HG03025 (cell line): ENCODE data around the gene STARD9.
"Not testable (repeated sequence)": the region's sequence is repeated elsewhere in the genome, so short reads cannot be mapped to it uniquely, and the experiment has no call there.

ENCODE experiments used
- ATAC-seq: cut with Tn5 transposase; IDR thresholded peaks from one replicate; pipeline ENCODE4 v1.9.1; 2021; ENCODE audit warnings: mild to moderate bottlenecking, moderate library complexity; ENCODE audit not compliant: unreplicated experiment, low FRiP score

STARD9 gene

DNA sequence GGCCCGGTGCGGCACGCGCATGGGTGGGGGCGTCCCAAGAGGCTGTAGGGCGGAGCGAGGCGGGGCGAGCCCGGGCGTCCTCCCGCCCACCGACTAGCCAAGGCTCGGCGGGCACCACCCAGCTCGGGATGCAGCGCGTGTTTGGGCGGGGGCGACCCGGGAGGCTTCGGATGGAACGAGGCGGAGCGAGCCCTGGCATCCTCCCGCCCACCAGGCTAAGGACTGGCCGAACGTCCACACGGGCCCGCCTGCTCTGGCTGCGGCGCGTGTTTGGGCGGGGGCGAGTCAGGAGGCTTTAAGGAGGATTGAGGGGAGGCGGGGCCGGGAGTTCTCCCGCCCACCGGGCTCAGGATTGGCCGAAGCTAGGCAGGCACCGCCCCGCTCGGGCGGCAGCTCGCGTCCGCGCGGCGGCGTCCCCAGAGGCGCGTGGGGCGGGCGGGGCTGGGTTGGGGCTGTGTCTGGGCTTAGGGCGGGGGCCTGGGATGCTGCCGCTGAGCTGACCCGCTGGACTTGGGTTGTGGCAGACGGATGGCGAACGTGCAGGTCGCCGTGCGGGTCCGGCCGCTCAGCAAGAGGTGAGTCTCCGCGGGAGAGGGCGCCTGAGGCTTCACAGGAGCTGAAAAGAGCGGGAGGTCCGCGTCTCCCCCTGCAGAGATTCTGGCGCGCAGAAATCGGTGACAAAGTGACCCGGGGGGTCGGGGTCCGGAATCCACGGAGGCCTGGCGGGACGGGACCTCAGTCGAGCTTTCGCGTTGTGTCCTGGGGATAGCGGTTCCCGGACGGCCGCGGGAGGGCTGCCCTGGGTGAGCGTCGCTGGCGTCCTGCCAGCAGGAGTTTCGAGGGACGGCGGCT lies at the start of gene STARD9:
TSS of gene STARD9 (plus strand) at position 419 of the 852 bp plus-strand sequence. CDS start at position 529, 110 bp downstream.
- peak; percentile 87 for ATAC-seq

DNA sequence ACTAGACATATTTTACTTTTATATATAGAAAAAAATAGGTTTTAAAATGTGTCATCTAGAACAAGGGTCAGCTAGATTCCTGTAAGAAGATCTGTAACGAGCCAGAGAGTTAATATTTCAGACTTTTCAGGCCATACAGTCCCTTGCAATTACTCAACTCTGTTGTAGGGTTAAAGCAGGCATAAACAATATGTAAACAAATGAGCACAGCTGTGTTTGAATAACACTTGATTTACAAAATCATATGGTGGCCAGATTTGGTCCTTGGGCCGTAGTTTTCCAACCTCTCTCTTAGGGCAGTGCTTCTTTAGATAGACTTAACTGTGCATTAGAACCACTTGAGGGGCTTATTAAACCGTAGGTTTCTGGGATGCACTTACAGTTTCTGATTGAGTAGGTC lies 46.4 kb upstream of the STARD9 start:
- no peak for ATAC-seq

DNA sequence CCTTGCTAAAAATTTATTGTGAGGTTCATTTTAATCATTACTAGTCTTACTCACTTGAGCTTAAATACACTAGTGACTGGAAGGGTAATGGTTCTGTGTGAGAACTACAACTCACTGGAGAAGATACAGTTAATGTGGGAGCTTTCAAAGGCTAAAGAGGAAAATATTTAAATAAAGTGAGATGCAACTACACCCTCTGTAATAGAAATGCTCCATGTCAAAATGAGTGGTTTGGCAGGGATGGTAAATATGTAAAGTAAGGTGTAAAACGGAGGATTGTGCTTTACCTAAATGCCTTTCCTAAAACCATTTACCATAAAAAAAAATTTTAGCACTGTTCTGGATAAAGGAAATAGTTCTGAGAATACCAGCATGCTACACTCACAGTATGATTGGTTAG lies 42.2 kb upstream of the STARD9 start:
- ATAC-seq: no peak

DNA sequence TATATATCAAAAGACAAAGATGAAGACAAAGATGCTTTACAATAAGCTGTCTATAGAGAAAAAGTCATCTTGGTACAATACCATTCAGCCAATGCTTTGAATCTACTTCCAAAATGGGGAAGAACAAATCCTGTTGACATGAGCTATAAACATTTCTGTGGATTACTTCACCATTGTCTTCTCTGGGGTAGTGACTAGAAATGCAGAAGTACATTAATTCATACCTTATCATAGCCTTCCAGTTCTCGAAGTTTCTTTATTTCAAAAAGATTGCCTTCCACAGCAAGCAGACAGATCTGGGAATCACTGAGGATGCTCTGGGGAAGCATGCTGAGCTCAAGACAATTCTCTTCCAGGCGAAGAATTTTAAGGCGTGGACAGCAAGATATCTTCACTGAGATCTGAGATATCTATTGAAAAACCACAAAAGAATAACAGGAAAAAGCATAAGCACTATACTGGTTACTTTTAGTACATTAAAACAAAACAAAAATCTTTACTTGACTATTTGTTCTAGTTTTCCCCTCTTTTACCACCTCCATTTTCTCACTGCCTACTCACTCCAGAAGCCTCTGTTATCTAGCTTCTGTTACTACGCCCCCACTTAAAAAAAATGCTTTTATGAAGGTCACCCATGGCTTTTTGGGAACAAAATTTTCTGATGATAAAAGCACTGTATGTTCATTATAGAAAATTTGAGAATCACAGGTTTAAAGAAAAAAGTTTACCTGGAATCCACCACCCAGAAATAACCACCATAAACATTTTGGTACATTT lies 30.4 kb upstream of the STARD9 start:
- no peak for ATAC-seq

DNA sequence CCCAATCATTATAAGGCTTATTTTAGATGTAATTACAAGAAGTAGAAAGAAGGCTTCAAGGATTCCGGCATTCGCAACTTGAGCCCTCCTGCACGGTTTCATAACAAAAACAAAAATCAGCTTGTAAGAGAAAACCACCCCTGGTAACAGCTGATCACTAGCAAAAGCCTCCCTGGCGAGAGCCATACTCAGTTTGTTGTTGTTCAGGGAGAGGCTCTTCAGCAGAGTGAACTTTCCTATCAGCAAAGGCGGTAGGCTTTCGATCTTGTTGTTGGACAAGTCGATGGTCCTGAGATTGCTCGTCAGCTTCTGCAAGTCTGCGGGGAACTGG lies 27.5 kb upstream of the STARD9 start:
- ATAC-seq: no peak

DNA sequence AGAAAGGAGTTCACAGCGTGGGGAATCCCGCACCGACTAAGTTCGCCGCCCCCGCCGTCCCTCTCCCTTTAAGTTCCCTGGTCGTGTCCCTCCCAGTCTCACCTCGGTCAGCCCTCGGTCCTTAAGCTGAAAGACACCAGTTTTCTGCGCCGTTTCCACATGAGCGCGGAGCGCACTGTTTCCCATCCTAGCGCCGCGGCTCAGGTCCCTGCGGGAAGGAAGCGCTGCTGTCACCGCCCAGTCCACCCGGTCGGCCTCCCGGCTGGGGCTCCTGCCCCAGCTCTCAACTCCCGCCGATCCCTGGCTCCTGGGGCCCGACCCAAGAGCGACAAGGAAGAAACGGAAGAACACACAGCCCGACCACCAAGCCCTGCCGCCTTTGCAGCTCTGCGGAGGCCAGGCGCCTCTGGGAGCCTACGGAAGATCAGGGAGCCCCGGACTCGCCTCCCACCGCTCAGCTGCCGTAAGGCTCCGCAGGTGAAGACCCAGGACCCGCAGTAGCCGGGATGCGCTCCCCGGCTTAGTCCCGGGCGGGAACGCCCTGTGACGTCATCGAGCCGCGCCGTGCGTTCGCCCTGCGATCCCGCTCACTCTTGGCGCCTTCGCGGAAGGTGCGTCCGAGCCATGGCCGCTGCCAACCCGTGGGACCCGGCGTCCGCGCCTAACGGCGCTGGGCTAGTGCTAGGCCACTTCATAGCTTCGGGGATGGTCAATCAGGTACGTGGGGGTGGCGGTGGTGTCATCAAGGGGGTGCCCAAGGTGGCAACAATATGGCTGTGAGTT lies 27.0 kb upstream of the STARD9 start, which contains the start of the genes HAUS2 and LRRC57:
TSS of gene HAUS2 (plus strand) at position 590 of the 783 bp plus-strand sequence. CDS start at position 625, 35 bp downstream.
TSS of gene LRRC57 (minus strand) at position 545 of the 783 bp plus-strand sequence. CDS start at position 186, 359 bp downstream.
- ATAC-seq: peak; percentile 73

DNA sequence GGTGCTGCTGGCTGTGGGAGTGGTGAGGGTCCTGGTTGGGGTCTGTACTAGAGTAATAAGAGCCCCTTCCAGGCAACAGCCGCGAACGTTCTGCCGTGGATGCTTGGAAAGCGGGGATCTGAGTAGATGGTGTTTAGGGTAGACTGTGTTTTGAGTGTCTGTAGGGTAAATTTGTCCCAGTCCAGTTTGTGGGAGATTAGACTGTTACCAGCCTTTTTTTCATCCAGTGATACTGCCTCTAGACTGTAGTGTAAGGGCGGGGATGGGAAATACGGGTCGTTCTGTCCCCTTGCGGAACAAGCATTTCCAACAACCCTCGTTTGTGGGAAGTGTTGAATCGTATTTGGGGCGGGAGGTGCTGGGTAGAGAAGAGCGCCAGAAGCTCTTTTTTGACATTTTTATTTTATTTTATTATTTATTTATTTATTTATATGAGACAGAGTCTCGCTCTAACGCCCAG lies 26.3 kb upstream of the STARD9 start:
- ATAC-seq: peak; percentile 6

DNA sequence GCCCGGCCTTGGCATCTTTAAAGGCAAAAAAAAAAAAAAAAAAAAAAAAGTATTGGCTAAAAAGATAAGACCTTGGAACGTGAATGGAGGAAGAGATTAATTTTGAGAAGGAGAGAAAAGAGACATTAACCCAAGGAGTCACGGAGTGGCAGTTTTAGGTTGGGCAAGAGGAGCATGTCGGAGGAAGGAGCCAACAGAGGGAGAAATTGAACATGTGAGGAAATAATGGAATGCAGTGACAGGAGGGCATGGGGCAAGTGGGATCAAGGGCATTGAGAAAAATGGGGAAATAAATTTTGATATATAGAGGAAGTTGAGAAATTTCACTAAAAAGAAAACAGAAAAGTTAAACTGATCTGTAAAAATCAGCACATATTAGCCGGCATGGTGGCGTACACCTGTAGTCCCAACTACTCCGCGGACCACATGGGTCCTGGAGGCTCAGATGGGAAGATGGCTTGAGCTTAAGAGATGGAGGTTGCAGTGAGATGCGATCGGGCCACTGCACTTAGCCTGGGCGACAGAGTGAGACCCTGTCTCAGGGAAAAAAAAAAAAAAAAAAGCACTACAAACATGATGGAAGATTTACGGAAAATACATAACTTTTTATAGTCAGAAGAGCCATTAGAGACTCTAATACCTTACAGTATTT lies 25.5 kb upstream of the STARD9 start:
- ATAC-seq: no peak

DNA sequence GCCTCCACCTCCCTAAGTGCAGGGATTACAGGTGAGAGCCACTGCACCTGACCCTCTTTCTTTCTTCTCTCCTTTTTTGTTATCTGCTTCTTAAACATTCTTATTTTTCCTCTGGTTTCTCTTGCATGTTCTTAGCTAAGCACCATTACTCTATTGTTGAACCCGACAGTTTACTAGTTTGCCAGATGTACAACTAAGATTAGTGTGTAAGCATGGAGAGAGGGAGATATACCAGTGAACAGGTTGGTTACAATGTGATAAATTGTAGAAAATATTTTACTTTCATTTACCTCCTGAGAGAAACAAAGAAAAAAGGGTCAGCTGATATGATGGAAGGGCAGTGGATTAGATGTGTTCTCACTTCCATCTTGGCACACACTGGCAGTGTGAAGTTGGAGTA lies 21.9 kb upstream of the STARD9 start:
- no peak for ATAC-seq

DNA sequence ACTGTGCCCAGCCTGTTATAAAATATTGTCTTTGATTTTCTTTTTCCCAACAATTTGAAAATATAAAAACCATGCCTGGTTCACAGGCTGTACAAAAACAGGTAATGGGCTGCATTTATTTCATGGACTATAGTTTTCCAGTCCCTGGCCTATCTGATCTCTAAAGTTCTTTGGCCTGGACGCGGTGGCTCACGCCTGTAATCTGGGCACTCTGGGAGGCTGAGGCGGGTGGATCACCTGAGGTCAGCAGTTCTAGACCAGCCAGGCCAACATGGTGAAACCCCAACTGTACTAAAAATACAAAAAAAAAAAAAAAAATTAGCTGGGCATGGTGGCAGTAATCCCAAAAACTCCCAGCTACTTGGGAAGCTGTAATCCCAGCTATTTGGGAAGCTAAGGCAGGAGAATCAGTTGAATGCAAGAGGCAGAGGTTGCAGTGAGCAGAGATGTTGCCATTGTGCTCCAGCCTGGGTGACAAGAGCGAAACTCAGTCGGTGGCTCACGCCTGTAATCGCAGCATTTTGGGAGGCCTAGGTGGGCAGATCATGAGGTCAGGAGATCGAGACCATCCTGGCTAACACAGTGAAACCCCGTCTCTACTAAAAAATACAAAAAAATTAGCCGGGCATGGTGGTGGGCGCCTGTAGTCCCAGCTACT lies 18.7 kb upstream of the STARD9 start:
- ATAC-seq: not testable (repeated sequence)

DNA sequence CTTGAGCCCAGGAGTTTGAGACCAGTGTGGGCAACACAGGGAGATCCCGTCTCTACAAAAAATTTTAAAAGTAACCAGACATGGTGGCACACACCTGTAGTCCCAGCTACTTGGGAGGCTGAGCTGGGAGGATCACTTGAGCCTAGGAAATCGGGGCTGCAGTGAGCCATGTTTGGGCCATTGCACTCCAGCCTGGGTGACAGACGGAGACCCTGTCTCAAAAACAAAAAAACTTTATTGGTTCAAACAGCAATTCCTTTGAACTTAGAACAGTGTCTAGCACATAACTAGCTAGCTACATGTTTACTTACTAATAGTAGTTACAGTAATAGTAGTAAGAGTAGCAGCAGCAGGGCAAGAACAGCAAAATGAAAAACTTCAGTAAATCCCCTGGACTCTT lies 16.7 kb upstream of the STARD9 start:
- no peak for ATAC-seq

DNA sequence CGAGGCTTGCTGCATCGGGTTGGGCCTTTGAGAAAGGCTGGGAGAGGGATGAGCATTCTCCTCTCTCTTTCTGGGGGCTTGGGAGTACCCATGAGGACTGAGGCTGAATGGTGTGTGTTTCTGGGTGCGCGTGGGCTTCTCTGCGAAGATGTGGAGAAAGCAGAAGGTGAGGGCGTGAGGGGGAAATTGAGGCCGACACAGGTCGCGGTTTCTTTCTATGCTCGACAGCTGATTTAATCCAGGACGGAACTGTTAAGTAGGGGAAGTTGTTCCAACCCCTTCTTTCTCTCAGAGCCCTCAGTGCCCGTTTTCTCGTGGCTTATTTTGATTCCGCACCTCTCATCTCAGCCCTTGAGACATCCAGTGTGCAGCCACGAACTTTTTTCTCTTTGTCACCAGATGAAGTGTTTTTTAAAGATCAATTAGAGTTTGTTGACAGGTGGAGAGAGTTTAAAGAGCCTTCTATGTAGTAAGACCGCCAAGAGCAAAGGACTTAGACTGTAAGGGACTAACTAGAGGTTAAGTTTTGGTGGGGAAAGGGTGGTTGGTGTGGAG lies 711 bp downstream of the STARD9 start:
- ATAC-seq: no peak

DNA sequence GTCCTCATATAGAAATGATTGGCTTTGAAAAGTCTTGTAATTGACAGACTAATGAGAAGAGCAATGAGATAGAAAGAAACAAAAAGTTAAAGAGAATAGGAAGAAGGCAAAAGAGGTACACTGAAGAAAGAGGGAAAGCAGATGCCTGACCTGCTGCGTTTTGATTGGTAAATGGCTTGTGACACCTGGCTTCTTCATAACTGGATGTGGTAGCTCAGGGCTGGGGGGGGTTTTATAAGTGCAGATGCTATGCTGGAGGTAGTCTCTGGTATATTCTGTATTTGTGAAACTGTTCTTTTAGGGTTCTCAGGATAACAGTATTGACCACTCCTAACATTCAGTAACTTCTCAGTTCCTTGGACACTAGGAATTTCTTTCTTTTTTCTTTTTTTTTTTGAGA lies 1.4 kb downstream of the STARD9 start:
- no peak for ATAC-seq

DNA sequence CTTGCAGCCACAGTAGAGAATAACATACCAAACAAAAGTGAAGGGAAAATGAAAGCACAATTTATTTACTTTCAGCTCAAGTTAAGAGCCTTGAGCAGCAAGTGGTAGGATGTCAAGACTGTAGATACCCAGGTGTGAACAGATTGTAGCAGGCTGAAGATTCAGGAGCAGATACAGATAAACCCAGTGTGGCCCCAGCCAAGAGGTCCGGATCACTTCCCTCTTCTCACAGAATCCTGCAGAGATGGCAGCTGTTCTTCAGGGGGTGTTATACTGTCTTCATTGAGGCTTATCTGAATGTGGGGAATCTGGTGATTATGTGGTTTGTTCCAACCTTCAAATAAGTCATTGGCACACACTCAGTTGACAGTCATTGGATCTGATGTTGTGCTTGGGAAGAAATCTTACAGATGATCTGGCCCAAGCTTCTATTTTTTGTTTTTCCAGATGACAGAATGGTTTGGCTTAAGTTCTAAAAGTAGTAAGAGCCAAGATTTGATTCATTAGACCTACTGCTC lies 2.2 kb downstream of the STARD9 start:
- no peak for ATAC-seq

DNA sequence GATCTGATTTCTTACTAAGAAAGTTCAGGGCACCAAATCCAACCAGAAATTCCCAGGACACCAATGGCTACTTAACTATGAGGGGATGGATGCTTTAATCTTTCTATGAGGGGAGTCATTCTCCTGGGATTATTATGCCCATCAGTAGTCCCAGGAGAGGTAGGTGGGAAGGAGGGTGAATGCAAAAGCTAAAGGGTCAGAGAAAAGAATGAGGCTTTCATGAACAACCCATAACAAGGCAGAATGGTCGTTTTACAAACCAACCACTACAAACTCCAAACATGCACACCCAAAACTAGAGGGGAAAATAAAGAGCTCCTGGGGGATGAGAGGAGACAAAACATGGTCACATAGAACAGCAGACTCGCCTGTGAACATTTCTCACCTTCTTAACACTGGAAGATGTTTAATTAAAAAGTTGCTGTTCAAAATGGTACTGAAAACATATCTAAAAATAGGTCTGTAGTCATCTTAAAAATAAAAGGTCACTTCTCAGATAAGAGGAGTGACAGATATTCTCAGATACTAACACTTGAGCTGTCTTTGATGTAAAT lies 3.7 kb downstream of the STARD9 start:
- no peak for ATAC-seq

DNA sequence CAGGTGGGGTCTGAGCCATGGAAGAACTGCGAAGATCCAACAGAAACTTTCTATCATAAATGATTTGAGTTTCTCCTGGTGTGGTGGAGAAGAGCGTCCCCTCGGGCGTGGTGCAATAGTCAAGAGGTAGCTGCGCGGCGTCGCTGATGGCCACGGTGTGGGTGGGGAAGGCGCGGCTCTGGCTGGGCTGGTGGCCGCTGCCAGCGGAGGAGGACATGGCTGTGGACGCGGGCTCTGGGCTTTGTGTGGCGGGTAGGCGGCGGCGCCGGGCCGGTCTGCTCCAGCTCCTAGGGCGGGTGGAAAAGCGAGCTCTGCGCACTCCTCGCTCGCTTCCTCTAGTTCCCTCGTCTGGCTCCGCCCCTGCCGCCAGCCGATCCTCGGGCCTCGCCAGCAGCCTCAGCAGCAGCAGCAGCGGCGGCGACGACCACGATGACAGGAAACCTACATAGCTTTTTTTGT lies 5.9 kb downstream of the STARD9 start:
- ATAC-seq: peak; percentile 84

DNA sequence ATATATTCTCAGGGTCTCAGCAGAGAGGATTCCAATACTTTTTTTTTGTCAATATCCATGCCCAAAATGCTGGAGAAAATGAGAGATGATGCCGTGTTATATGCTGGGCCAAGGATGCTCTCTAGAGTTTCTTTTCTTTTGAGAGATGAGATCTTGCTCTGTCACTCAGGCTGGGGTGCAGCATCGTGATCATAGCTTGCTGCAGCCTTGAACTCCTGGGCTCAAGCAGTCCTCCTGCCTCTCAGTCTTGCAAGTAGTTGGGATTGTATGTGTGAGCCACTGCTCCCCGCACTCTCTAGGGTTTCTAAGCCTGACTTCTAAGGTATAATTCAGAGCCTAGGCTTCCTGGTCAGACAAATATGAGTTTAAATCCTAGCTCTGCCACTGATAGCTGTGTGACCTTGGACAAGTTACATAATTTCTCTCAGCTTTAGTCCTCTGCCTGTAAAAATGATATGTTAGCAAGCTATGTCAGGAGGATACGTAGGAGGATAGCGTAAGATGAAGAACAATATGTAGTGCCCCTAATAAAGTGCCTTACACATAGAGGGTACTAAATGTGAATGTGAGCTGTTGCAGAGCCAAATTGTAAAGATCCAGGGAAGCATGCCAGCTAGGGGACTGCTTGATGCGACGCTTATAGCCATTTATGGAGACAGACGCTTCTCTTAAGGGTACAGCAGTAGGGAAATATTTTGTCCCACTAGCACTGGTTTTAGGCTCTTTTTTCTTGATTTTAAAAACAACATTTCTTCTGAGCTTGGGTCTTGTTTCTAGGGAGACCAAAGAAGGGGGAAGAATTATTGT lies 7.4 kb downstream of the STARD9 start:
- ATAC-seq: no peak
